Endodermal cell (in vitro differentiated cells): ENCODE measurements around the gene SLC34A3. TPM values are rescaled to one million over a fixed set of nuclear protein-coding genes. Genes with fewer than 3 reads are reported as not detected.
A peak's percentile ranks its signal among the peaks of the same experiment; 100 is the strongest.

Experiments used
- DNase-seq: peaks from one replicate; pipeline ENCODE4 v3.0.0-alpha.2; 2017
- H3K27ac ChIP-seq: 2 replicates; pipeline ENCODE4 v1.5.1; 2013; ENCODE audit warnings: mild to moderate bottlenecking, low read depth, low read length, moderate library complexity
- H3K27me3 ChIP-seq: 2 replicates; pipeline ENCODE4 v1.6.1; 2013; ENCODE audit warnings: mild to moderate bottlenecking, low read length, moderate library complexity; ENCODE audit not compliant: insufficient read depth, control insufficient read depth, poor library complexity, severe bottlenecking
- H3K36me3 ChIP-seq: 2 replicates; pipeline ENCODE4 v1.7.0; 2013; ENCODE audit warnings: mild to moderate bottlenecking, low read length, moderate library complexity; ENCODE audit not compliant: control insufficient read depth, insufficient read depth
- H3K4me1 ChIP-seq: one replicate; pipeline ENCODE4 v1.7.0; 2013; ENCODE audit warnings: low read length; ENCODE audit not compliant: control insufficient read depth, insufficient read depth
- H3K4me3 ChIP-seq: 2 replicates; pipeline ENCODE4 v1.5.1; 2013; ENCODE audit warnings: mild to moderate bottlenecking, low read length, moderate library complexity
- H3K9ac ChIP-seq: 2 replicates; pipeline ENCODE4 v1.6.1; 2013; ENCODE audit warnings: mild to moderate bottlenecking, low read length, moderate library complexity; ENCODE audit not compliant: poor library complexity, severe bottlenecking; ENCODE audit errors: extremely low read depth
- H3K9me3 ChIP-seq: 2 replicates; pipeline ENCODE4 v1.6.1; 2013; ENCODE audit warnings: mild to moderate bottlenecking, low read length, moderate library complexity; ENCODE audit not compliant: control insufficient read depth
- H3K27ac Mint-ChIP-seq: 2 replicates; pipeline ENCODE4 v1.8.0; 2020; ENCODE audit warnings: mixed read lengths
- H3K27me3 Mint-ChIP-seq: 2 replicates; pipeline ENCODE4 v1.8.0; 2021; ENCODE audit warnings: mild to moderate bottlenecking, mixed read lengths; ENCODE audit not compliant: insufficient read depth
- H3K36me3 Mint-ChIP-seq: 2 replicates; pipeline ENCODE4 v1.8.0; 2020; ENCODE audit warnings: low read depth, mixed read lengths
- H3K4me1 Mint-ChIP-seq: 2 replicates; pipeline ENCODE4 v1.8.0; 2020; ENCODE audit warnings: mixed read lengths
- H3K4me3 Mint-ChIP-seq: 2 replicates; pipeline ENCODE4 v1.8.0; 2020; ENCODE audit warnings: mild to moderate bottlenecking, moderate library complexity, mixed read lengths
- H3K9me3 Mint-ChIP-seq: 2 replicates; pipeline ENCODE4 v1.8.0; 2020; ENCODE audit warnings: mild to moderate bottlenecking, mixed read lengths
- WGBS, 2 experiments: methylation state at CpG; one replicate each; pipeline versions ENCODE4 v1.1.5 to v1.1.7; 2013; ENCODE audit warnings: missing lambda C conversion rate in 2 of 2, mixed read lengths in 1 of 2; ENCODE audit not compliant: insufficient coverage in 1 of 2, insufficient read length in 1 of 2; 5-methylcytosine and 5-hydroxymethylcytosine counted together
- total RNA-seq, 2 donors: library from RNA; stranded (reverse); fragmentation: NEBNext Ultra II Directional in 1 of 2; extraction: Animal tissue kit (Norgen Biotek cat#: 25700) in 1 of 2; gene quantifications; 2 replicates in 1 of 2; 3 replicates in 1 of 2; pipeline ENCODE4 v1.2.1, GENCODE V29; 2021
- TF ChIP-seq, protein P1 (sequence below): fragments of 200-600 bp; sonication (generic); conservative IDR thresholded peaks from 2 replicates; pipeline ENCODE4 v1.5.0; 2021; ENCODE audit warnings: antibody characterized with exemption, mild to moderate bottlenecking

The SLC34A3 gene
- total RNA-seq, 2 donors from 2014 or later = 0.15 TPM; not detected in 1

DNA sequence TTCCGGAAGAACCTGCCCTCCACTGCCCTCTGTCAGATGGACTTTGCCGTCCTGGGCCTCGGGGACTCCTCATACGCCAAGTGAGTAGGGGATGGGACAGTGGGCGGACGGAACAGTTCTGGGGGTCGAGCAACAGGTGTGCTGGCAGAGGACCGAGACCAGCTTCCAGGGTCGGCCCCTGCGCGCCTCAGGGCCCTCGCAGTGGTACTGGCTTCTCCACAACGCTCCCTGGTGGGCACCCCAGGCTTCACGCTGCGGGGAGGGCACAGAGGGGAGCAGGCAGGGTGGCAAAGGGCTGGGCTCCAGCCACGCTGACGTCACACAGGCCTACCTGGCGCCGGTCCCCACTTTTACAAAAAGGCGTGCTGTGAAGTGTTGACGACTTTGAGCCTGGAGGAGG is 18.2 kb upstream of the SLC34A3 start:
- Mint-ChIP-seq H3K36me3 (peaks cover 29% of the 10 kb centered on the region), H3K27ac (no peak overlapping the region), H3K4me3 (no peak overlapping the region)

DNA sequence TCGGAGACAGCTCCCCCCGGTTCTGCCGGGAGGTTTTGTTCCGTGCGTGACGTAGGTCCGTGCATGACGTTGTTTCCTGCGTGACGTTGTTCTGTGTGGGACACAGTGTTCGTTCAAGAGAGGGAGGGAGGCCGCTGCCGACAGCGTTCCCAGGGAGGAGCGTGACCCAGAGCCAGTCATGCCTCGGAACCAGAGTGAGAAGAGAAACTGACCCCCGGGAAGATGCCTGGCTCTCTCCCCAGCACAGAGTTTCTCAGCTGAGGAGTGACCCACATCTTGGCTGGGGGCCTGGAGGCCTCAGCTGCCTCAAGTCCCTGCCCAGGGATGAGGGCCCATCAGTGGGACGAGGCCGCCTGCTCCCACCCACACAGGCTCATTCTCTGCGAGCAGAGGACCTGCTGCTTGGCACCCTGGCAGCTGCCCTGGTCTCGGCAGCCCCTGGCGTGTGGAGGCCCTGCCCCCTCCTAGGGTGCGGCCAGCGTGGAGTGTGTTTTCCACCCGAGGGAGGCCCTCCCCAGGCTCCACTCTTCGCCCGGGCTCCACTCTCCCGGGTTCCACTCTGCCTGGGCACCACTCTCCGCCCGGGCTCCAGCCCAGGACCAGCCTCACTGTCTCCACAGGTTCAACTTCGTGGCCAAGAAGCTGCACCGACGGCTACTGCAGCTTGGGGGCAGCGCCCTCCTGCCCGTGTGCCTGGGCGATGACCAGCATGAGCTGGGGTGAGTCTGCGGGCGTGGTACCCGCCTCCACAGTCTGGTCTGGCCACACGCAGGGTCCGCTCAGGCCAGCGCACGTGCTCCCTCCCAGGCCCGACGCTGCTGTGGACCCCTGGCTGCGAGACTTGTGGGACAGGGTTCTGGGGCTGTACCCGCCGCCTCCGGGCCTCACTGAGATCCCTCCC is 17.3 kb upstream of the SLC34A3 start:
- Histone ChIP-seq H3K27me3 (no peaks in the 10 kb centered on the region), H3K4me1 (peaks cover 11% of the 10 kb centered on the region), H3K9me3 (no peaks in the 10 kb centered on the region), H3K4me3 (no peak overlapping the region), H3K36me3 (peaks cover 19% of the 10 kb centered on the region), H3K27ac (no peak overlapping the region), H3K9ac (no peak overlapping the region)
- Mint-ChIP-seq H3K27me3 (no peaks in the 10 kb centered on the region), H3K27ac (no peak overlapping the region), H3K4me1 (peaks cover 5% of the 10 kb centered on the region), H3K36me3 (peaks cover 24% of the 10 kb centered on the region), H3K9me3 (no peaks in the 10 kb centered on the region), H3K4me3 (no peak overlapping the region)
- 93 to 96% methylated on average over 44 to 49 of the region's 49 CpGs for WGBS, 2 experiments
- TF ChIP-seq, protein P1, sequence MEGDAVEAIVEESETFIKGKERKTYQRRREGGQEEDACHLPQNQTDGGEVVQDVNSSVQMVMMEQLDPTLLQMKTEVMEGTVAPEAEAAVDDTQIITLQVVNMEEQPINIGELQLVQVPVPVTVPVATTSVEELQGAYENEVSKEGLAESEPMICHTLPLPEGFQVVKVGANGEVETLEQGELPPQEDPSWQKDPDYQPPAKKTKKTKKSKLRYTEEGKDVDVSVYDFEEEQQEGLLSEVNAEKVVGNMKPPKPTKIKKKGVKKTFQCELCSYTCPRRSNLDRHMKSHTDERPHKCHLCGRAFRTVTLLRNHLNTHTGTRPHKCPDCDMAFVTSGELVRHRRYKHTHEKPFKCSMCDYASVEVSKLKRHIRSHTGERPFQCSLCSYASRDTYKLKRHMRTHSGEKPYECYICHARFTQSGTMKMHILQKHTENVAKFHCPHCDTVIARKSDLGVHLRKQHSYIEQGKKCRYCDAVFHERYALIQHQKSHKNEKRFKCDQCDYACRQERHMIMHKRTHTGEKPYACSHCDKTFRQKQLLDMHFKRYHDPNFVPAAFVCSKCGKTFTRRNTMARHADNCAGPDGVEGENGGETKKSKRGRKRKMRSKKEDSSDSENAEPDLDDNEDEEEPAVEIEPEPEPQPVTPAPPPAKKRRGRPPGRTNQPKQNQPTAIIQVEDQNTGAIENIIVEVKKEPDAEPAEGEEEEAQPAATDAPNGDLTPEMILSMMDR = peak; percentile 53
- no peak for DNase-seq

More for the DNA sequence above, 18.2 kb upstream of the SLC34A3 start:
- no peaks in the 10 kb centered on the region for H3K27me3 ChIP-seq
- no peak overlapping the region for H3K4me3 ChIP-seq
- no peak for DNase-seq
- H3K27me3 Mint-ChIP-seq = no peaks in the 10 kb centered on the region
- 96 to 98% methylated on average over 19 to 21 of the region's 21 CpGs for WGBS, 2 experiments
- peaks cover 5% of the 10 kb centered on the region for H3K4me1 Mint-ChIP-seq
- H3K9me3 Mint-ChIP-seq = no peaks in the 10 kb centered on the region
- H3K36me3 ChIP-seq = peaks cover 19% of the 10 kb centered on the region
- TF ChIP-seq, protein P1 = peak; percentile 24
- peaks cover 3% of the 10 kb centered on the region for H3K4me1 ChIP-seq
- no peak overlapping the region for H3K27ac ChIP-seq
- no peak overlapping the region for H3K9ac ChIP-seq
- no peaks in the 10 kb centered on the region for H3K9me3 ChIP-seq

DNA sequence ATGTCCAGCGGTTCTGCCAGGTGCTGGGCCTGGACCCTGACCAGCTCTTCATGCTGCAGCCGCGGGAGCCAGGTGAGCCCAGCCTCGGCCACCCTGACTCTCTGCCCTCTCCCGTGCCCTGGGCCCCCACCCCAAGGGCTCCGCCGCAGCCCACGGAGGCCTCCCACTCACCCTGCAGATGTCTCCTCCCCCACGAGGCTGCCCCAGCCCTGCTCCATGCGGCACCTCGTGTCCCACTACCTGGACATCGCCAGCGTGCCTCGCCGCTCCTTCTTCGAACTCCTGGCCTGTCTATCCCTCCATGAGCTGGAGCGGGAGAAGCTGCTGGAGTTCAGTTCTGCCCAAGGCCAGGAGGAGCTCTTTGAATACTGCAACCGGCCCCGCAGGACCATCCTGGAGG is 16.1 kb upstream of the SLC34A3 start:
- WGBS, 2 experiments = 95 to 98% methylated on average over 15 to 19 of the region's 19 CpGs
- Mint-ChIP-seq H3K36me3 (peaks cover 19% of the 10 kb centered on the region), H3K4me3 (no peak overlapping the region)

More for the DNA sequence above, 16.1 kb upstream of the SLC34A3 start:
- Histone ChIP-seq H3K9ac (no peak overlapping the region), H3K27me3 (no peaks in the 10 kb centered on the region), H3K9me3 (no peaks in the 10 kb centered on the region), H3K36me3 (peaks cover 14% of the 10 kb centered on the region), H3K27ac (no peak overlapping the region), H3K4me3 (no peak overlapping the region), H3K4me1 (peaks cover 19% of the 10 kb centered on the region)
- H3K27me3 Mint-ChIP-seq = no peaks in the 10 kb centered on the region
- H3K4me1 Mint-ChIP-seq = peaks cover 15% of the 10 kb centered on the region
- DNase-seq = no peak
- TF ChIP-seq, protein P1 = no peak
- no peak overlapping the region for H3K27ac Mint-ChIP-seq
- no peaks in the 10 kb centered on the region for H3K9me3 Mint-ChIP-seq
